GM13976 (cell line): ENCODE measurements around the gene PPM1B.

Experiments
- DNase-seq: peaks from one replicate; pipeline ENCODE4 v3.0.0; 2012; ENCODE audit warnings: low spot score
- in situ Hi-C: fragments of 300-500 bp; cut with MboI; formaldehyde crosslinking; loops from one replicate; pipeline ENCODE4 v1.12.0; 2022; ENCODE audit warnings: low sequenced_read_pairs, mixed read lengths, inconsistent platforms; ENCODE audit not compliant: unreplicated experiment
- TF ChIP-seq, protein P1 (sequence below): IDR thresholded peaks from 2 replicates; pipeline ENCODE4 v1.5.1; 2012; ENCODE audit warnings: borderline replicate concordance, mild to moderate bottlenecking; ENCODE audit not compliant: insufficient read depth; ENCODE audit errors: extremely low read depth, missing control alignments, control extremely low read depth

The PPM1B gene

GRCh38 chr2:44191739-44192138, 23.1 kb downstream of the PPM1B start:
- DNase-seq, result peak; percentile 64
- in situ Hi-C loops, result no loop called here
- TF ChIP-seq, protein P1, sequence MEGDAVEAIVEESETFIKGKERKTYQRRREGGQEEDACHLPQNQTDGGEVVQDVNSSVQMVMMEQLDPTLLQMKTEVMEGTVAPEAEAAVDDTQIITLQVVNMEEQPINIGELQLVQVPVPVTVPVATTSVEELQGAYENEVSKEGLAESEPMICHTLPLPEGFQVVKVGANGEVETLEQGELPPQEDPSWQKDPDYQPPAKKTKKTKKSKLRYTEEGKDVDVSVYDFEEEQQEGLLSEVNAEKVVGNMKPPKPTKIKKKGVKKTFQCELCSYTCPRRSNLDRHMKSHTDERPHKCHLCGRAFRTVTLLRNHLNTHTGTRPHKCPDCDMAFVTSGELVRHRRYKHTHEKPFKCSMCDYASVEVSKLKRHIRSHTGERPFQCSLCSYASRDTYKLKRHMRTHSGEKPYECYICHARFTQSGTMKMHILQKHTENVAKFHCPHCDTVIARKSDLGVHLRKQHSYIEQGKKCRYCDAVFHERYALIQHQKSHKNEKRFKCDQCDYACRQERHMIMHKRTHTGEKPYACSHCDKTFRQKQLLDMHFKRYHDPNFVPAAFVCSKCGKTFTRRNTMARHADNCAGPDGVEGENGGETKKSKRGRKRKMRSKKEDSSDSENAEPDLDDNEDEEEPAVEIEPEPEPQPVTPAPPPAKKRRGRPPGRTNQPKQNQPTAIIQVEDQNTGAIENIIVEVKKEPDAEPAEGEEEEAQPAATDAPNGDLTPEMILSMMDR, result no peak

DNA sequence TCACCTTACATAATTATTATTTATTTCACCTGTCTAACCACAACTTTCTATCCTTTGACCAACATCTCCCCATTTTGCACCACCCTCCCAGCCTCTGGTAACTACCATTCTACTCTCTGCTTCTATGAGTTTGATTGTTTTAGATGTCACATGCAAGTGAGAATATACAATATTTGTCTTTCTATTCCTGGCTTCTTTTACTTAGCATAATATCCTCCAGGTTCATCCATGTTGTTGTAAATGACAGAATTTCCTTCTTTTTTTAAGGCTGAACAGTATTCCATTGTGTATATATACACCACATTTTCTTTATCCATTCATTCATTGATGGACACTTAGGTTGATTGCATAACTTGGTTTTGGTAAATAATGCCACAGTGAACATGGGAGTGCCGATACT, 24.0 kb downstream of the PPM1B start:
- no peak for DNase-seq
- in situ Hi-C loops, result no loop called here
- TF ChIP-seq, protein P1, result no peak

DNA sequence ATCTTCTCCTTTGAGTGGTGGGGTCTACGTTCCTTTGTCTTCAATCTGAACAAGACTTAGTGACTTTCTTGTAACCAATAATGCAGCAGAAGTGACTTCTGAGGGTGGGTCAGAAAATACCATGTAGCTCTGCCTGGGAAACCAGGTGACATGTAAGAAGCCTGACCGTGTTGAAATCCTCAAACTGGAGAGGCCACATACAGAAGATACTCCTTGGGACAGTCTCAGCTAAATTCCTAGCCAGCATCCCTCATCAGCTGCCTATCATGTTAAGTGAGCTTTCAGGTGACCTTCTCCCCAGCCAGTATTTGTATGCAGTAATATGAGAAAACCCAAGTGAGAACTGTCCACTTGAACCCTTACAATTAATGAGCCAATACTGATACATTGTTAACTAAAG, 27.0 kb downstream of the PPM1B start:
- no peak for DNase-seq
- TF ChIP-seq, protein P1, result no peak
- in situ Hi-C loops, result no loop called here

- TF ChIP-seq, protein P1, result no peak
- no peak for DNase-seq
- in situ Hi-C loops, result no loop called here
Measured at GRCh38 chr2:44197816-44198215, 29.1 kb downstream of the PPM1B start.

DNA sequence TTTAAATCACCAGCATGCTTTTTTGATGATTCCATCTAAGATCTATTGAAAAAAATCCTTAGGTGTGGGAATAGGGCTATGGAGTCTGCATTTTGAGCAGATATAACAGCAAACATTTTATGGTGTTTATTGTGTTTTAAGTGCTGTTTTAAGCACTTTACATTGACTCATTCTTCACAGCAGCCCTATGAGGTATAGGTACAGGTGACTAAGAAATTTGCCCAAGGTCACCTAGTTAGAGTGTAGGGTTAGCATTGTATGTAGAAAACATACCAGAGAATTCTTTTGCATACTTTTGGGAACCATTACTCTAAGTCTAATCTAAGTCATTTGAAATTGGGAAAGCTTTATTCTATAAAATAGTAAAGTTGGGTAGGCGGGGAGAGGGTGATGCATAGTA, 31.3 kb downstream of the PPM1B start:
- no peak for DNase-seq
- TF ChIP-seq, protein P1, result no peak
- in situ Hi-C loops, result no loop called here

GRCh38 chr2:44200759-44201158, 32.1 kb downstream of the PPM1B start:
- DNase-seq, result no peak
- in situ Hi-C loops, result no loop called here
- TF ChIP-seq, protein P1, result no peak

DNA sequence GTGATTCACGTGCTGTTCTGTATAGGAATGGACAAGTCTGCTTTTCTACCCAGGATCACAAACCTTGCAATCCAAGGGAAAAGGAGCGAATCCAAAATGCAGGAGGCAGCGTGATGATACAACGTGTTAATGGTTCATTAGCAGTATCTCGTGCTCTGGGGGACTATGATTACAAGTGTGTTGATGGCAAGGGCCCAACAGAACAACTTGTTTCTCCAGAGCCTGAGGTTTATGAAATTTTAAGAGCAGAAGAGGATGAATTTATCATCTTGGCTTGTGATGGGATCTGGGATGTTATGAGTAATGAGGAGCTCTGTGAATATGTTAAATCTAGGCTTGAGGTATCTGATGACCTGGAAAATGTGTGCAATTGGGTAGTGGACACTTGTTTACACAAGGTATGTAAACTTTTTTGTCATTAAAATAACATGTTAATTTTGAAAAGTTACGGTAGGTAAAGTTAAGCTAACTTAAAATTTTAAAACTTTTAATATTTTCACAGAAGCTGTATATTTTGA, 33.0 kb downstream of the PPM1B start:
- DNase-seq, result no peak

More for the DNA sequence above, 33.0 kb downstream of the PPM1B start:
- TF ChIP-seq, protein P1, result no peak
- in situ Hi-C loops, result no loop called here
